ENCODE measurements around the gene SLFN11.

DNA sequence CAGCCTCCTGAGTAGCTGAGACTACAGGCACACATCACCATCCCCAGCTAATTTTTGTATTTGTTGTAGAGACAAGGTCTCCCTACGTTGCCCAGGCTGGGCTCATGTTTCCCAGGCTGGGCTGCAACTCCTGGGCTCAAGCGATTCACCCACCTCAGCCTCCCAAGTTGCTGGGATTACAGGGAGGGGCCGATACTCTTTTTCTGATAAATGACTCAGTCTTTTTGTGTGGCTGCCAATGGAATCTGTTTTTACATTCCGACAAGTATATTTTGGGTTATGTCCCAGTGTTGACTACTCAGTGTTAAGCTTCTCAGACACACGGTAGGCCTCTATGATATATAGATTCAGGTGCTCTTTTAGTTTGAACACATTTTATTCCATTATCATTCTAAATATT lies 58.1 kb downstream of the SLFN11 start:
- no peak for TF ChIP-seq SIN3A (IDR thresholded peaks at IDR 0.05; ENCODE audit: borderline replicate concordance, insufficient read depth, low read length)
- TF ChIP-seq POLR2AphosphoS5 (IDR thresholded peaks at IDR 0.05; ENCODE audit: low read depth, low read length) = no peak

Measured in PFSK-1 (cell line).